NCI-H446 treated with DMSO at 0.1 percent for 48 hours (cell line): ENCODE data around the gene CLEC7A.

Experiments used
- DNase-seq: peaks from one replicate; lab custom pipeline; 2025; lab: John Stamatoyannopoulos, UW

Gene CLEC7A

DNA sequence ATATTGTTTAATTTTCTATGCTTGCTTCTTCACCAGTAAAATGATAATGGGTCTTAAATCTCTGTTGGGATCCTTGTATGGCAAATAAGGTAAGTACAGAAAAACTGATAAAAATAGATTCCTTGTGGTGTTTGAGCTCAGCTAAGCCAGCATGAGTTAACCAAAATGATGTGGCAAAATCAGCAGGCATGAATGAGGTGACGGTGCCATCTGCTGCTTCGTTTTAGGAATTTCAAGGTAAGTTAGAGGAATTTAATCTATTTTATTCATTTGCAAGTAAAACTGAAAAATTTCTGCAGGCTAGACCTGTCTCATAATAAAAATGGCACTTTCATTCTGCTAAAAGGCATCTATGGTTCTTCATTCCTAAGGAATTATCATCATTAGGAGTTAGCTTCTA, 10.0 kb upstream of the CLEC7A start:
- peak; percentile 5 for DNase-seq

DNA sequence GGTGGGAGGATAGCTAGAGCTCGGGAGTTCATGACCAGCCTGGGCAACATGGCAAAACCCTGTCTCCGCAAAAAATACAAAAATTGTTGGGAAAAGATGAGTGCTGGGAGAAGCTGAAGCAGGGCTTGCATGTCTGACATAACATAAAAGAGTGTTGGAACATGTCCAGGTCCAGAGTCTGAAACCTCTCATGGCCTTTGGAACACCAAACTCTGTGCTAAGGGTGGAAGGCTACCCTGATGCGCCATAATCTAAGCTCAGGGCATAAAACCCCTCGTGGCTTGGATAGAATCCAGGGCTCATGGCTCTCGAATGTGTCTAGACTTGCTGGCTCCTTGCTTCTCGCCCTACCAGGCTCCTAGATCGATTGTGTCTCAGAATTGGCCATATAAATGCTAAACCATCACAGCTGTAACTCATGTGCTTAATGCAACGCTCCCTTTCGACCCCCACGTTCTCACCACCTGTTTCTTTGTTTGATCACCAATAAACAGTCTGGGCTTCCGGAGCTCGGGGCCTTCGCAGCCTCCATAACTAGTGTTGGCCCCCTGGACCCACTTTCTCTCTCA, 6.7 kb upstream of the CLEC7A start:
- DNase-seq: peak; percentile 31

DNA sequence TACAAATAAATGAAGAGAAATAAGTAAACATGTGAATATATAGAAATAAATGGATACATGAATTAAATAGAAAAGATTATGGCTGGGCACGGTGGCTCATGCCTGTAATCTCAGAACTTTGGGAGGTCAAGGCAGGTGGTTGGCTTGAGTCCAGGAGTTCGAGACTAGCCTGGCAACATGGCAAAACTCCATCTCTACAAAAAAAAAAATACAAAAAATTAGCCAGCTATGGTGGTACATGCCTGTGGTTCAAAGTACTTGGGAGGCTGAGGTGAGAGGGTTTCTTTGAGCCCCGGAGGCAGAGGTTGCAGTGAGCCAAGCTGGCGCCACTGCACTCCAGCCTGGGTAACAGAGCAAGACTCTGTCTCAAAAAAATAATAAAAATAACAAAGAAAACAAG, 5.1 kb upstream of the CLEC7A start:
- DNase-seq: no peak

DNA sequence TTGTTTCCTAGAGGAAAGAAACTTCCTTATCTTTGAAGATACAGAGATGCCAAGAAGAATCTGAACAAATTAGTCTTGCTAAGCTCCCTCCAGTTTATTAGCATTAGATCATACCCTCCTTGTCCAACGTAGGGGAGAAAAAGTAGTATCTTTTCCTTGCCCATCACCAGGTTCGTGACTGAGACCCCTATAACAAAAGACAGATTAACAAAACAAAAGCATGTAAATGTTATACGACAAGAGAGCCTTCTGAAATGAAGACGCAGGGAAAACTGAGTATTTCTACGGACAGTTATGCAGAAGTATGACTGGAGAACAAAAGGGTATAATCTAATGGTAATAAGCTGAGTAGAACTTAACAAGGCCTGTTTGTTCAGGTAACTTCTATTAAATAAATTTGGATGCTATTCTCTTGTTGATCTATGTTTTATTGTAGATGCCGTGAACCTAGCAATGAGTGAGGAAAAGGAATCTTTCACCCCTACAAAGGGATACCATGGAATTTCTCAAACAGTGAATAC, 2.9 kb upstream of the CLEC7A start:
- DNase-seq: no peak

DNA sequence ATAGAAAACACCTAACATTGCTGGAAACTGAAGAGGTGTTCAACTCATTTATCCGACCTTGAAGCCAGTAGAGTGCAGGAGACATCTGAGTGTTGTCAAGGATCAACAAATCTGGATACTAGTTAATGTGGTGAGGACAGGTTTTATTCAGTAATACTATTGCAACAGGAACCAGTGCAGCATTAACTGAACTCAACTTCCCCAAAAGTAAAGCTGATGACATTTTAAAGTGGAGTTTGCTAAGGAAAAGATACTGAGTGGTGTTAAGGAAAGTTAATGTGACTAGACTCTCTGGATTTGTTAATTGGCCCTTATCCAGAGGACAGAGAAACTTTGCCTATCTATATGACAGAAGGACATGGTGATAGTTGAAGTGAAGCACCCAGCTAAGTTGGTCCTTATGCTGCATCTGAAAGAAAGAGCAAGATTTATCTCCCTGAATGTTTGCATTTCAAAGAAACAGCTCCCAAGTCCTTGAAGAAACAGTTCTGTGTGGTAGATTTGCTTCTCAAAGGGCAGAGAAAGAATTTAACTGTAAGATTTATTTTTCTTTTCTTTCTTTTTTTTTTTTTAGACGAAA, 1.2 kb upstream of the CLEC7A start:
- DNase-seq: no peak

DNA sequence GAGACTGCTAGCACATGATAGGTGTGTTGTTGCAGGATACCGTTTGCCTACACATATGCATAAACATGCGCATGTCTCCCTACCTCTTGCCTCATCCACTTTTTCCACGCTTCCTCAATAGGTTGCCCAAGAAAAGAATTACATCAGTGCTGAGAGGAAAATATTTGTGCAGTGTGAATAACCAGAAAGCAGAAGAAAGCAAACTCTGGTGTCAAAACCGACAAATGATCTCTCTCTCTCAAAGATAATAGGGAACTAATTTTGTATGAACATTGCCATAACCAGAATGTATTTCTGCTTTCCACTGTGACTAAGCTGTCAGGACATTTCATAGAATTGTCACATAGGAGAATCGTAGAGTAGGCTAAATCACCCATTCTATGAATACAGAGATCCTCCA, 1.3 kb downstream of the CLEC7A start:
- no peak for DNase-seq

DNA sequence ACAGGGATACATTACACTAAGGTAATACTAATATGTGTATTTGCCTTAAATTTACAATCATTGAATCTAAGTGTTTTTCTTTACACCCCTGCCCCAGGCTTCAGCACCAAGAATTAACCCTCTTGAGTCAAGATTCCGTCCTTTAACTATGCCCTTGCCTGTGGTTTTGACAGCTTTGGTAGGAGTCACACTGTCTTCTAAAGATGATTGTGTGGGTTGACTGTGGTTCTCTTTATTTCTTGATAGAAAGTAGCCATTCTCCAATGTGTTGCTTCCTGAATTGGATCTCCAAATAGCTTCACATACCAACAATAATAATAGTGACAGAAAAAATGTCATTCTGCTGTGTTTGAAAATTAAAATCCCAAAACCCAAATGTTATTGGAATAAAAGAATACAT, 3.6 kb downstream of the CLEC7A start:
- DNase-seq: no peak

DNA sequence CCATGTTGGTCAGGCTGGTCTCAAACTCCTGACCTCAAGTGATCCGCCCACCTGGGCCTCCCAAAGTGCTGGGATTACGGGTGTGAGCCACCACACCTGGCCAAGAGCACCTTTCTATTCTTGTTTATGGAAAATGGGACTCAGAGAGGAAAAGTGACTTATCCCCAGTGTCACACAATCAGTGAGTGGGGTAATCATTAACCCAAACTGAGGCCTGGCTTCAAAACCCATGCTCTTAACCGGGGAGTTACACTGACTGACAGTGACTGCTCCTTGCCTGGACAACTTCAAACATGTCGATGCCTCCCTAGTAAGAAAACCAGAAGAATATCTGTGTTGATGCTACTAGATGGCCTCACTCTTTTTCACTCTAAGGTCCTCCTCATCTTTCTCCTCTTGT, 7.3 kb downstream of the CLEC7A start:
- no peak for DNase-seq

DNA sequence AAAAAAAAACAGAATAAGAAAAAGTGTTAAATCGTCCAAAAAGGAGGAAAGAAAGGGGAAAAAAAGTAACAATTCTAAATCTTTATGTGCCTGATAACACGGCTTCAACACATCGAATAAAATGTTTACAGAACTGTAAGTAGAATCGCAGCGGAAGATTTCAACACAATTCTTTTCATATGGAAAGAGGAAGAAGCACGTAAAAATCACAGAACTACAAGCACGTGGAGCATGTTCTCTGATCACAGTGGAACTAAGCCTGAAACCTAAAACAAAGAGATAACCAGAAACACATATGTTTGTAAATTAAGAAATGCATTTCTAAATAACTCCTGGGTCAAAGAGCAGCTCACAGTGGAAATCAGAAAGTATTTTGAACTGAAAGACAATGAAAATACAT, 8.7 kb downstream of the CLEC7A start:
- no peak for DNase-seq

DNA sequence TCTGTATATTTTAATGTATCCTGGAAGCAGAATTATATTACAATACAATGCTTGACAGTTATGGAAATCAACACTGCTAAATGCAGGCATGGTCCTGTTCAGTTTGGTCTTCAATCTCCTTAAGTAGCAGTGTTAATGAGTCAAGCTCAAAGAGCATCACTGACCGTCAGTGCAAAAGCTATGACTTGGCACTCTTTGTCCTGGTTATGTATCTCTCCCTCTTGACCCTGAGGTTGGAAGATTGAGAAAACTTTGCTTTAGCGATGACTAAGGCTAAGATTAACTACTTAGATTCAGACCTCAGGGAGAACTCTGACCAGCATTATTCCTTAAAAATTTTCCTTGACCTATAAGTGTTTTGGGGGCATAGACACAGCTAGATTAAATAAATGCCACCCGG, 10.9 kb downstream of the CLEC7A start:
- DNase-seq: no peak

DNA sequence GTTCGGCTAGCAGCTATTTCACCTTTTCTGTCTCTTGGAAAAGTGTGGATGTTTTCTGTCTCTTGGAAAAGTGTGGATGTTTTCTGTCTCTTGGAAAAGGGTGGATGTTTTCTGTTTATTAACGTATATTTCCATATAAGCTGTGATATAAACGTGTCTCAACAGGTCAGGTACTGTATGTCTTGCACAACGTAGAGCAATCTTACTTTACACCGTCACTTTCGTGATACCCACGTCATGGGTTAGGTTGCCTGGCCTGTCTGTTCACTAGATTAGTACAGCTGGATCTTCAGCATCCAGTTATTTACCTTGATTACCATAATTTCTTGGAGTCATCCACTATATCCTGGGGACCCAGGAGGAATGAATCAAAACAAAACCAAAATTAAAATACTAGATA, 14.1 kb downstream of the CLEC7A start:
- DNase-seq: no peak

DNA sequence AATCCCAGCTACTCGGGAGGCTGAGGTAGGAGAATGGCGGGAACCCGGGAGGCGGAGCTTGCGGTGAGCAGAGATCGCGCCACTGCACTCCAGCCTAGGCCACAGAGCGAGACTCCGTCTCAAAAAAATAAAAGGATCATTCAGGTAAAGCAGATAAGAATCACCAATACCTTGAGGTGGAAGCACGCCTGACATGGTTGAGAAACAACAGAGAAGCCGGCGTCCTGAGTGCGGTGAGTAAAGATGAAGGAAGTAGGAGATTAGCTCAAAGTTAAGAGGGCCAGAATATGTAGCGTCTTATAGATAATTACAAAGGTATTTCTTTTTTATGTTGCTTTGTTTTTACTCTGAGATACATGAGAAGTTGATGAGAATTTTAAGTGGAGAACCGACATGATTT, 14.7 kb downstream of the CLEC7A start:
- DNase-seq: no peak

DNA sequence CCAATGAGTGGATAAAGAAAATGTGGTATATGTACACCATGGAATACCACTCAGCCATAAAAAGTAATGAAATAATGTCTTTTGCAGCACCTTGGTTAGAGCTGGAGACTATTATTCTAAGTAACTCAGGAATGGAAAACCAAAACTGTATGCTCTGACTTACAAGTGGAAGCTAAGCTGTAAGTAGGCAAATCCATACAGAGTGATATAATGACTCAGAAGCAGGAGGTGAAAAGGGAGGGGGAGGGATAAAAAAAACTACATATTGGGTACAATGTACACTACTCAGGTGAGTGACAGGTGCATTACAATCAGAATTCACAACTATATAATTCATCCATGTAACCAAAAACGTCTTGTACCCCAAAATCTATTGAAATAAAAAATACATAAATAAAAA, 16.1 kb downstream of the CLEC7A start:
- DNase-seq: no peak

DNA sequence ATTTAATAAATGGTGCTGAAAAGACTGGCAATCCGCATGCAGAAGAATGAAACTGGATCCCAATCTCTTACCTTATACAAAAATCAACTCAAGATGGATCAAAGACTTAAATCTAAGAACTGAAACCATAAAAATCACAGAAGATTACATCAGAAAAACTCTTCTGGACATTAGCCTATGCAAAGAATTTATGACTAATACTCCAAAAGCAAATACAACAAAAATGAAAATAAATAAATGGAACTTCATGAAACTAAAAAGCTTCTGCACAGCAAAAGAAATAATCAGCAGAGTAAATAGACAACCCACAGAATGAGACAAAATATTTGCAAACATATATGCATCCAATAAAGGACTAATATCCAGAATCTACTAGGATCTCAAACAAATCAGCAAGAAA, 16.9 kb downstream of the CLEC7A start:
- no peak for DNase-seq

DNA sequence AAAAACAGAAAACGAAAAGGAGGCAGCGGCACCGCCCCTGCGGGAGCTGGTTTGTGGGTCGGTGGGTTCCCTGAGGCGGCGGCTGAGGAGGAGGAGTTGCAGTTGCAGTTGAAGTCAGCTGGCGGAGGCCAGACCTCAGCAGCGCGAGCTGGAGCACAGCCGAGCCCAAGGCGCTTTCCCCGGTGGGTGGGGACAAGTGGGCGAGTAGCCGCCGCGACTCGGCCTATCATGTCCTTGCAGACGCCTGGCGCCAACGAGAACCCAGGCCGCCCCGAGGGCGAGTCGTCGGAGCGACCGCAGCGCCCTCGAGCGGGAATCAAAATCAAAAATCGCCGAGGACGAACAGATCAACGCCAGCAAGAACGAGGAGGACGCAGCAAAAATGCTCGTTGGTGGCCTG, 18.5 kb downstream of the CLEC7A start:
- no peak for DNase-seq

DNA sequence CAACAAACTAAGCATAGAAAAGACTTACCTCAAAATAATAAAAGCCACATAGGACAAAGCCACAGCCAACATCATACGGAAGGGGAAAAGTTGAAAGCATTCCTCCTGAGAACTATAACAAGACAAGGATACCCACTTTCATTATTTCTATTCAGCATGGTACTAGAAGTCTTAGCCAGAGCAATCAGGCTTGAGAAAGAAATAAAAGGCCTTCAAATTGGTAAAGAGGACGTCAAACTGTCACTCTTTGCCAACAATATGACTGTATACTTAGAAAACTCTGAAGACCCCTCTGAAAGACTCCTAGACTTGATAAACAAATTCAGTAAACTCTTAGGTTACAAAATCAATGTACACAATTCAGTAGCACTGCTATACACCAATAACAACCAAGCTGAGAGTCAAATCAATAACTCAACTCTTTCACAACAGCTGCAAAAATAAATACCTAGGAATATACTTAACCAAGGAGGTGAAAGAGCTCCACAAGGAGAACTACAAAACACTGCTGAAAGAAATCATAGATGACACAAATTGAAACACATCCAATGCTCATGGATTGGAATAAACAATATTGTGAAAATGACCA, 19.6 kb downstream of the CLEC7A start:
- DNase-seq: no peak

DNA sequence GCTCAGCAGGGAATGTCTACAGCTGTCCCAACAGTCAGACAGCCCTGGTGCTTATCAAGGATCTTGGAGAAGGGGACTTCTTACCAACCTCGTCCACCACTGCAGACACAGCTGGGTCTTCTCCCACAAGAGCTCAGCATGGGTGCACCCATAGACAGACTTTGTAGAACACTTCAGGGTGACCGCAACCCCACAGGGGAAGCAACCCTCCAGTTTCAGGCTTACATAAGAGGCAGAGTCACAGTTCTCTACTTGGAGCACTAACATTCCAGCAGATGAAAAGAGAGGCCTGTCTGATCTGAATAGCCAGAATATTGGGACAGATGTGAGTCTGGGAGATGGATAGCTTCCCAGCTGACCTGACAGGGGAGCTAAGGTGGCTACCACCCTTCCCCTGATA, 27.7 kb downstream of the CLEC7A start:
- DNase-seq: no peak

DNA sequence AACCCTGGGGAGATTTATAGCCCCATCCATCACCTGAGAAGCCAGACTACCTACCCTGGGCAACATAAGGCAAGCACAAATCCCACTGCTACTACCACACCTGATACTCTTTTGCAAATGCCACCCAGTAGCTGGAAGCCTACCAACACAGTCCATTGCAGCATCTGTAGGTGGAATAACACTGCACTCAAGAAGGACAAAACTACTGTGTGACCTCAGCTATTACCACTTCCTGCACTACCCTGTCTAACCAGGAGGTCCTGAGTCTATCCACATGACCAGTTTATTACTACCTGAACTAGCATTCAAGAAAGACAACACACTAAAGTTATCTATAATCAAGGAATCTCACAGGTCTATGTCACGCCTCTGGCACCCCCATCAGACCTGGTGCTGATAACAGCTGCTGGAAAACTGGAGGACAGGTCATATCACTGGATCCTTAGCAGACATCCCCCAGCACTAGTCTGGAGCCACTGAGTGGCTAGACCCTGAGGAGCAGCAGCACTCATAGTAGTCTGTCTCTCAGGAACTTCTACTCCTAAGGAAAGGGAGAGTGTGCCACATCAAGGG, 28.3 kb downstream of the CLEC7A start:
- DNase-seq: no peak

DNA sequence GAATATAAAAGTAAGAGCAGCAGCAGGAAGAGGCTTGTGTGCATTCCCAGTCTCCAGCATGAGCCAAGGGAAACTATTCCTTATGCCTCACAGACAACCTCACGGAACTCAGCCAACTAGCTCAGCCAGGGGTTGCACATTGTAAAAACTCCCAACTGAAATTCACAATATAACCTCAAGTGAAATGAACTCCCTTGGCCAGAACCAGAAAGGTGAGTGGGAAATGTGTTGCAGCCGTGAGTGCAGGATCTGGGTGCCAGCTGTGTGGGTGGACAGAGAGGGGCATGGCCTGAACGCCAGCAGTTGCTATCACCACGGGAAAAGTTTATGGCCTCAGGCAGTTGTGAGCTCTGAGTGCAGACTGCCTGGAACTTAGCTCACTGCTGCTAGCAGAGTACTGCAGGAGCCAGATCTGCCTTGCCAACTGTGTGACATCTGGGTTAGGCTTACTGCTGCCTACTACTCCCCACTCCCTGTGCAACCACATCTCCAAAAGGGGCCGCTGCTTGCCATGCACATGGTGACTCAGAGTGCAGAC, 28.9 kb downstream of the CLEC7A start:
- peak; percentile 31 for DNase-seq

DNA sequence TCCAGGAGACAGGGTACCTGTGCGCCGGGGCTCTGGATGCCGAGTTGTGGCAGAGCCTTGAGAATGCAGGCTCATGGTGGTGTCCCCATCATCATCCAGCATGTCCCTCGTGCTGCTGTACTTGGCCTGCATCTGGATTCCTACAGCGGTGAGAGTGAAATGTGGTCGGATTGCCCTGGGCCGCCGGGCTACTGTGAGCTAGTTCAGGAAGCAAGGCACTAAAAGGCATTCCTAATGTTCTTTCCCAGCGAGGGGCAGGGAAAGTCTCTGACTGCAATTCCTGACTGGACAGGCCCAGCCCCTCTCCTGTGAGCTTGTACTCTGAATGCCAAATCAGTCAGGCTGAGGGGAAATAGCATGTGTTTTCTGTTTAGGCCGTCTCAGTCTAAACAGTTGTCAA, 31.2 kb downstream of the CLEC7A start, which contains the start of gene CLEC1A:
Gene CLEC1A, minus strand, starts transcription at position 195 of the 400 bp plus-strand sequence. Its CDS starts 63 bp downstream, at position 132.
- DNase-seq: no peak

DNA sequence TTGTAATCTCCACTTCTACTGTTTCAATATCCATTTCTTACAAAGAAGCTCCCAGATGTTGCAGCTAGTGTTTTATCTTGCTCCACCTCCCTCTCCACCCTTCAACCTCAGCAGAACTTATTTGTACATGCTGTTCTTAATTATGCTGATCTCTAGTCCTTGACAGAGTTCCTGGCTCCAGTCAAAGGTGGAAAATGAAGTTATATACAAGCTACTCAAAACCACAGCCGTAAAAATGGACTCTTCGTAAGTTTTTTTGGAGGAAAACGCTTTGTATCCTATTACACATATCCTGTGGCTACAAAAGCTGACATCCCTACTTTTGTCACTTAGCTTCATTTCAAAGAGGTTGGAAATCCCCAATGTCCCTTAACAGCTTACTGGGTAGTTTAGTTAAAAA, 32.5 kb downstream of the CLEC7A start:
- no peak for DNase-seq

DNA sequence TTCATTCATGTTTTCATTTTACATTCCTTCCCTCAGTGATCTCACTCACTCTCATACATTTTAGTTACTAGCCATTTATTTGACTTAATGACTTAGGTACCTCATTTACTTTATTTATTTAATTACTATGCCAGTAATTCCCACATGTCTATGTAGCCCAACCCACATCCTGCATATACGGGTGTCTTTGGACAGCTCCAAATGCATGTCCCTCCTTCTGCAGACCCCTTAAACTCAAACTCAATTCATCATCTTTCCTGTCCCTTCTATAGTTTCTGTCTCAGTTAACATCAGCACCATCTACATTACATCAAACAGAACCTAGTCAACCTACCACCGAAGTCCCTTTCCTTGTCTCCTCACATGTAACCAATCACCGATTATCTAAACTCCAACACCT, 34.0 kb downstream of the CLEC7A start:
- DNase-seq: no peak
